T follicular helper cell (primary cell): Measurements from ENCODE around the gene USP5.

Source experiments
- DNase-seq: peaks from one replicate; pipeline ENCODE4 v3.0.0-alpha.2; 2020; ENCODE audit warnings: low read depth

USP5 gene

GRCh38 chr12:6840761-6841515 lies 11.0 kb upstream of the USP5 start, which contains the start of gene GNB3:
Gene GNB3 (plus strand): TSS chr12:6840925. CDS start chr12:6841288, 363 bp downstream.
- DNase-seq: no peak

GRCh38 chr12:6842075-6842474 lies 9.9 kb upstream of the USP5 start:
- no peak for DNase-seq

GRCh38 chr12:6843118-6843902 lies 8.6 kb upstream of the USP5 start:
- DNase-seq: no peak

GRCh38 chr12:6845395-6845794 lies 6.6 kb upstream of the USP5 start:
- no peak for DNase-seq

- no peak for DNase-seq
Measured at GRCh38 chr12:6846316-6846869, 5.6 kb upstream of the USP5 start.

- no peak for DNase-seq
Measured at GRCh38 chr12:6847676-6848075, 4.3 kb upstream of the USP5 start.

GRCh38 chr12:6849427-6849826 lies 2.5 kb upstream of the USP5 start:
- DNase-seq: no peak

- no peak for DNase-seq
Measured at GRCh38 chr12:6849976-6850560, 1.9 kb upstream of the USP5 start.

- DNase-seq: no peak
Measured at GRCh38 chr12:6850796-6851152, 1.2 kb upstream of the USP5 start.

GRCh38 chr12:6851153-6851920 lies 613 bp upstream of the USP5 start, which contains the start of gene CDCA3:
Gene CDCA3 (minus strand): TSS chr12:6851286. CDS start chr12:6850952, 334 bp downstream.
- DNase-seq: peak; percentile 86

GRCh38 chr12:6852651-6853354 lies 853 bp downstream of the USP5 start:
- peak; percentile 50 for DNase-seq

- DNase-seq: no peak
Measured at GRCh38 chr12:6853626-6854025, 1.7 kb downstream of the USP5 start.

GRCh38 chr12:6854036-6854435 lies 2.1 kb downstream of the USP5 start:
- no peak for DNase-seq

GRCh38 chr12:6855322-6855721 lies 3.4 kb downstream of the USP5 start:
- DNase-seq: no peak

GRCh38 chr12:6858799-6859198 lies 6.8 kb downstream of the USP5 start:
- DNase-seq: no peak

- DNase-seq: no peak
Measured at GRCh38 chr12:6860116-6860515, 8.2 kb downstream of the USP5 start.

GRCh38 chr12:6860942-6861341 lies 9.0 kb downstream of the USP5 start:
- DNase-seq: no peak

- DNase-seq: no peak
Measured at GRCh38 chr12:6861391-6861790, 9.4 kb downstream of the USP5 start.

GRCh38 chr12:6863033-6863432 lies 11.1 kb downstream of the USP5 start:
- no peak for DNase-seq

- no peak for DNase-seq
Measured at GRCh38 chr12:6863586-6864321, 11.8 kb downstream of the USP5 start.
